ENCODE measurements around the gene SMYD1.

The SMYD1 gene

DNA sequence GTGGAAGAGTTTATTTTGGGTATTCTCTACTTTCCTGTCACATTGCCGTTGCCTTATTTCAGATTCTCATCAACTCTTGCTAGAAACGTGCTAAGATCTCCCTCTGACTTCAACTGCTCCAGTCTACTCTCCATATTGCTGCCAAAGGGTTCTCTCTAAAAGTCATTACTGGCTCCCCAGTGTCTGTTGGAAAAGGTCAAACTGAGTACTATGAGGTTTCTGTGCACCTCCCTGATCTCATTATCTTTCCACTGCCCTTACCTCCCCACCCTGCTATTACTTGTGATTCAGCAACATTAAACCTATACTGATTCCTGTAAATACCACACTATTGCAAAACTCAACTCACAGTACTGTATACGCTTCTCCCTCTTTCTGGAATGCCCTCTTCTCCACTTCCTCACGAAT lies 10.2 kb upstream of the SMYD1 start:
- peak; percentile 41 for DNase-seq

DNA sequence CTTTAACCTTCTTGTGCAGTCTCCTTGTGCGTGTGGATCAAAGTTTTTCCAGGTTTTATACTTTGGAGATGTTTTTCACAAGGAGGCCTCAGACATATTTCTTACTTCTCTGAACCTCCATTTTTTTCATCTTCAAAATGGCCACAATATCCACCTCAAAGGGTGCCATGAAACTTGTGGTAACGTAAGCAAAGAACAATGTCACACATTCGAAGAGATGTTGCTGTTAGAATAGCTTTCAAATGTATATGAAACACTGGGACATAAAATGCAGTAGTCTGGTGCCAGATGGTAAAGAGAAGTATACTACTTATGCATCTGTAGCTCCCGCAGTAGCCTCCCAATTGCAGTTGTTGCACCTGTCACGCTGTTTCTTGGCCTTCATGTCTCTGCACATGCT lies 9.4 kb upstream of the SMYD1 start:
- DNase-seq, result peak; percentile 27

DNA sequence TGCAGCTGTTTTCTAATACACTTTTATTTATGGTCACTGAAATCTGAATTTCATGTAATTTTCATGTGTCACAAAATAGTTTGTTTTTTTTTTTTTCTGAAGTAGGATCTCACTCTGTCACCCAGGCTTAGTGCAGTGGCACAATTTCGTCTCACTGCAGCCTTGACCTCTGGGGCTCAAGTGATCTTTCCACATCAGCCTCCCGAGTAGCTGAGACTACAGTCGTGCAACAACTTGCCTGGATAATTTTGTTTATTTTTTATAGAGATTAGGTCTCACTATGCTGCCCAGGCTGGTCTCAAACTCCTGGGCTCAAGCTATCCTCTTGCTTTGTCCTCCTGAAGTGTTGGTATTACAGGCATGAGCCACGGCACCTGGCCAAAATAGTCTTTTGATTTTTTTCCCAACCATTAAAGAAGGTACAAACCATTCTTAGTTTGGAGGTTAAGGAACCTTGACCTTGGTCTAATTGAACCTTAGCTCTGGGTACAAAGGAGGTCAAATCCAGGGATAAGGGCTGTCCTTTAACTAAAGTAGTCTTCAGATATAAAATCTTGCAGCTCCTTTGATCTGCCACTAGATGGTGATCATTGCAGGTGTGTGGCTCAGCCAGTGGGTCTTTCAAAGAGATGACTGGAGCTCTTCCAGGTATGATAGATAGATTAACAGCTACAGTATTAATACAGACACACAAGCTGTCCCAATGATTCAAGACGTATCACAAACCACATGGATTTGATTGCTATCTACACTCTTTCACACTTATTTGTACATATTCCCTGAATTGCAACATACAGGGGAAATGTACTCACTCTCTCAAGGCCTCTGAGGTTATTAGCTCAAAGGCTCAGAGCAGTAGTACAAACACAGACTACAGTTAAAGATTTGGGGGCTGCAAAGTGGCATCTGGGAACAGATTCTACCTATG lies 7.4 kb upstream of the SMYD1 start:
- DNase-seq, result peak; percentile 79

DNA sequence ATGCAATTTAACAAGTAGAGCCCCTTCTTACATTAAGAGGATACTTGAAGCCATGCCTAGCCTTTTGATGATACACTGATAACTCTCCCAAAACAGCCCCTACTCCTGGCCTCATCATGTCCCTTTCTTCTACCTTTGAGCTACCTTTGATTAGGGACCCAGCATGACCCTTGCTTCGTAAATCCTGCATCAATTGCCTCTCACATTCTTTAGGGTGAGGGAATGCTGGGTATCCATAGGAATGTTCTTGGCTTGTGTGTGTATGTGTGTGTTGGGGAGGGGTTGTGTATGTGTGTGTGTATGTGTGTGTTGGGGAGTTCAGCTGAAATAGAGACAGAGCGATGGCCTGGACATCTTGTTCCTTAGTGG lies 6.7 kb upstream of the SMYD1 start:
- no peak for DNase-seq

DNA sequence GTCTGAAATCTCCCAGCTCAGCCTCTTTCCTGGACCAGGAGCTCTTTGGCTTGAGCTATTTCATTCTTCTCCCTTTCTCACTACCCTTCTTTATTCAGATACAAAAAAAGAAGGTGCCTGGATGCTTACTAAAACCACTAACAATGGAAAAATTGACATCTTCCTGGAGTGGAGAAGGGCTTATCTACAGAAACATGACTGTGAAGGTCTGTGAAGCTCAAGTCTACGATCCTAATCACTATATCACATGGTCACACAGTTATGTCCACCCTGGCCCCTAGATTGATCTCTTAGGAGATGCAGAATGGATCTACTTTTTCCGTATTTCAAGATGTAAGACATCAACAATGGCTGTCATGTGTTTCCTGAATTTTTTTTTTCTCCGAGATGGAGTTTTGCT lies 6.3 kb upstream of the SMYD1 start:
- no peak for DNase-seq

DNA sequence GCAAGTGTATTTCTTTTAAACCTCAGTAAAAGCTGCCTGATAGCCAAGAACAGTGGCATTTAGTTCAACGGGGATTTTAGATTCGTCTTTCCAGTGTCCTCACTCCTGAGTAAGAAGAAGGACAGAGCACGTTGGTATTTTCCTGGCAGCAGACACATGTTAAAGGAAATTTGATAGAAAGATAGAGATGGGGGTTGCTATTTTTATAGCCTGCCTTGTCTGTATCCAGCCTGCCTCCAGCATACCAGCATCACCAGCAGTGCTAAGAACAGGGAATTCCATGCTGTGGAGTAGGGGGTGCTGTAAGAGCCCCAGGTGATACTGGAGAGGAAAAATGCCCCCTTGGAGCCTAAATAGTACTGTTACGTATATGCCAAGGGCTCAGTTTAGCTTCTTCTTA lies 1.1 kb upstream of the SMYD1 start:
- DNase-seq, result no peak

DNA sequence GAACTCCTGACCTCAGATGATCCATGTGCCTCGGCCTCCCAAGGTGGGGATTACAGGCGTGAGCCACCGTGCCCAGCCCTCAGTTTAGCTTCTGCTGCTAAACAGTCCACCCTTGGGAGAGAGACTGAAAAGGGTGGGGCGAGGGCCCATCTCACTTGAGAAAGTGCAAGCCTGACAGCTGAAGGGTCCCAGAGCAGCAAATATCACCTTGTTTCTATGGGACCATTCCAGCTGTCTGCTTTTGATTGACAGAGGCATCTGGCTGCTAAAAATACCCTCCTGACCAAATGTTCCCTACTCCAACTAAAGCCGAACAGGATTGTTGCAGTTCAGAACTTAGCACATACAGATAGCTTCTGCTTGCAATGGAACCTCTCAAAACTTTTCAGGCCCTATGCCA lies 436 bp upstream of the SMYD1 start:
- peak; percentile 41 for DNase-seq

DNA sequence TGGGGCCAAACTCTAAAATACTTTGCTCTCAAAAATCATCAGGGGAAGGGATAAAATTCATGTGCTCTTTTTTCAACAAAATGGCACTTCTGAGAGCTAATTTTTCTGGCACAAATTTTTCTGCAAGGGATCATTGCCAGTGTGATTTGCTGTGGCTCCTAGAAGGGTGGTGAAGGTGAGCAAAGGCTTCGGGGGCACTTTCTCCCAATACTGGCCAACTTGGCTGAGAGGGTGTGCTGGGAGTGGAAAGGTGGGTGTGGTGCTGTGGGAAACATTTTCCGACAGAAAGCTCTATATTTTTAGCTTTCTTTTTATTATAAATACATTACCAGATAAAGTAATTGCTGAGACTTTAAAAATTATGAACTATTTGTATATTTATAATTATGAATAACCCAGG lies 419 bp downstream of the SMYD1 start:
- DNase-seq, result no peak

DNA sequence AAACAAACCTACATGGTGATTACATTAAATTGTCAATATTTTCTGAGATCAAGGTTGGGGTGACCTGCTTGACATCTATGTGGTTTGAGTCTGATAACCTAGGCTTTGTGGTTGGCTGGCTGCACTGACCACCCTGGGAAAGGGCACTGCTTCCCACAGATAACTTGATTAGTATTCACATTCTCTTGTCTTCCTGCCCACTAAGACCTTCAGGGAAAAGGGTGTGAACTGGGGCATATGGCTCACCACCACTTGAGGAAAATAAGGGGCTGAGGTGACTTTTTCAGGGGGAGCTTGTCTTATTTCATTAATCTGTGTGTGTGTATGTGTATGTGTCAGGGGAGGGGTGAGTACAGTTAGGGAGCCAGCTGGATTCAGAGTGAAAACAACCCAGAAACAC lies 1.5 kb downstream of the SMYD1 start:
- no peak for DNase-seq

DNA sequence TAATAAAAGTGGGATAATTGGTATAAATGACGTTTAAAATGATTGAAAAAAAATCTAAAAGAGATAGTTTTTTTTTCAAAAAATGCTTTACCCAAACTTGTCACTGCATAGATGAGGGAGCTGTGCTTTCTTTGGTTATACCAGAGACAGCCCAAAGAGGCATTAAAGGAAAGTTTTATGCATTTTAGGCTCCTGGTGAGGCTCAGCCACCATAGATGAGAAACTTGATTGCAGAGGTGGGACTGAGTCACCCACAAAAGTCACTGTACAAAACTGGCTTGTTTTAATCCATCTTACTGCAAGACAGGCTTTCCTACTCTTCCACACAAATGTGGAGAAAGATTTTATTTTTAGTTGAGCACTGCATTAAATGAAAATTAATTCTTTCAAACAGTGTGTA lies 2.4 kb downstream of the SMYD1 start:
- no peak for DNase-seq

DNA sequence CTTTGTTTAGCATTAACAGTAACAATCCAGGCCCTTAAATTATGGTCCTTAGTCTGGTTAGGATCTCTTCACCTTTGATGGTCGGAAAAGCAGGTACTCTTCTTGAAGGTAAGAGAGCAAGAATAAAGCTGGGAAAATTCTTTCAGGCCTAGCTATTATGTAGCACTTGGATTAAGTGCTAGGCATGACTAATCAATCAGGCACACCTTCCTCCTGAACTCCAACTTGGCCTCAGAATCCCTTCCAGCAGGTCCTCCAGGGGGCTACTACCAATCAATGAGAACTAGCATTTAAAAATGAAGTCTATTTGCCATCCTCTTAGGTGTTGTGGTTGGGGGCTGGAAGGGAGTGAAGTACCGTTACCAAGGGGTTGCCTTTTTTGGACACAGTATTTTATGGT lies 3.7 kb downstream of the SMYD1 start:
- peak; percentile 43 for DNase-seq

DNA sequence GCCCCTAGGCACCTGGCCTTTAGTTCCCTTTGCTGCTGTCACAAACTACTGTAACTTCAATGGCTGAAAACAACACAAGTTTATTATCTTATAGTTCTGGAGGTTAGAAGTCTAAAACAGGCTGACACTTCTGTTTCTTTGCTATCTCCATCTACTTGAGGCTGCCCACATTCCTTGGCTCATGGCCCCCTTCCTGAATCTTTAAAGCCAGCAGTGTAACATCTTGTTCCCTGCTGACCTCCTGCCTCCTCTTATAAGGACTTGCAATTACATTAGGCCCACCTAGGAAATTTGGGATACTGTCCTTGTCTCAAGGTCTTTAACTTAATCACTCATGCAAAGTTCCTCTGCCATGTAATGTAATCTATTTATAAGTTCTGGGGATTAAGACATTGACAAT lies 6.5 kb downstream of the SMYD1 start:
- peak; percentile 32 for DNase-seq

DNA sequence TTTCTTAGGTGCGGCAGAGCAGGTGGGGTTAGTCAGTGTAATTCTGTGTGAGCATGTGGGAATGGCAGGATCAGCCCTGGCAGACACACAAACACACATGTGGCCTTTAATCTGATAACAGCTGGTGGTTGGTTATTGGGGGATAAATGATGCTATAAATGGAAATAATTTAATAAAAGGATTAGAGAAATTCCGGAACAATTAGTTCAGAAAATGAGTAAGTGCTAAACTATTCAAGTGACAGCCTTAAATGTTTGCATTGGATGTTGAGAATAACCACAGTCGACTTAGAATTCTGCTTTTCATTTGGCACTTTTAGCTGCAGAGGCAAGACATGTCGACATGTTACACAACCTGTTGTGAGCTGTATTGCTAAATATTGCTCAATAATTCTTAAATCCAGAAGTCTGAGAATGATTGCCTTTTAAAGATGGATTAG lies 7.2 kb downstream of the SMYD1 start:
- peak; percentile 88 for DNase-seq

DNA sequence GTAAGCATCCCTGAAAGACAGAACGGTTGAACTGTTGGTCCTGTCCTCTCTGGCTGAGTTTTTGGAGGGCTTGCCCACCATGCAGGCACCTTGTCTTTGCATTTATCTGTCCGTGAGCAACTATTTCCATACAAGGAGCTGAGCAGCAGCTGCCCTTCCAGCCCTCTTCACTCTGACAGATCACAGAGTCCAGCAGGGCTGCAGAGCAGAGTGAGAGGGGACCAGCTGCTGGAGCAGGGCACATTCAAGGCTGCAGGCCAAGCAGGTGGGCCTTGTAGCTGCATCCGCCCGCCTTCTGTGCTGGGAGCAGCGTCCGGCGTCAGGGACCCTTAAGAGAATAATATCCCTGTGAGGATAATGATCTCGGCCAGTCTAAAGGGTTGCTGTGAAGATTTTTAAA lies 9.5 kb downstream of the SMYD1 start:
- DNase-seq, result peak; percentile 23

DNA sequence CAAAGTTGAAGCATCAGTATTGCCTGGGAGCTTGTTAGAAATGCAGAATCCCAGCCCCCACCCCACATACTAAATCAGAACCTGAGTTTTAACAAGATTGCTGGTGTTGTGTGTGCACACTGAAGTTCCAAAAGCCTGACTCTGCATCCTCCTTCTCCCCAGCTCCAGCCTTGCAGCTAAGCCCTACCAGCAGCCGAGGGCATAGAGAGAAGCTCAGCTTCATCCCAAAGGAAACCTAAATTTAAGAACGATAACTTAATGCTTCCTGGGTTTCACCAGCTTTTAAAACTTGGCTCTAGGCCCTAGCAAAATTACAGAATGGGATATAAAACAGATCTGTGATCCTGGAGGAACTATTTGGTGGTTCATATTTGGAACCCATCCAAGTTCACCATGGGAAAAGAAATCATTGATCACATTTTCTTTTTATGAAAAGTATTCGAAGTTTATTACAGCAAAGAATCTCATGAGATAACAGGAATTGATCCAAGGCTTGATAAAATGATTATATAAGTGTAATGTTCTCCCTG lies 11.1 kb downstream of the SMYD1 start:
- no peak for DNase-seq

DNA sequence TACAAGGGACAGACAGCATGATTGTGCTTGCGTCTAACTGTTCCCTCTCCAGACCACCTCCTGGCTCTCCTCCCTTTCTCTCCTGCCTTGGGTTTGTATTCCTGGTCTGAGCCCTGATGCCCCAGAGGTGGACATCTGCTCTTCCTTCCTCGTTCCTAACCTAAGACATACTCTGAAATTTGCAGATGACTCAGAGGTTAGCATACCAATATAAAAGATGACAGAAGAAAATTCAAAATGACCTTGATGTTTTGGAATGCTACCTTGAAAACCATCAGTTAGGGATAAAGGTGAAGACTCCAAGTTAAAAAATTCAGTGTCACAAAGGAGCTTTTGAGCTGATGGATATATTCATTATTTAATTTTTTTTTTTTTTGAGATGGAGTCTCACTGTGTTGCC lies 12.9 kb downstream of the SMYD1 start:
- DNase-seq, result no peak

DNA sequence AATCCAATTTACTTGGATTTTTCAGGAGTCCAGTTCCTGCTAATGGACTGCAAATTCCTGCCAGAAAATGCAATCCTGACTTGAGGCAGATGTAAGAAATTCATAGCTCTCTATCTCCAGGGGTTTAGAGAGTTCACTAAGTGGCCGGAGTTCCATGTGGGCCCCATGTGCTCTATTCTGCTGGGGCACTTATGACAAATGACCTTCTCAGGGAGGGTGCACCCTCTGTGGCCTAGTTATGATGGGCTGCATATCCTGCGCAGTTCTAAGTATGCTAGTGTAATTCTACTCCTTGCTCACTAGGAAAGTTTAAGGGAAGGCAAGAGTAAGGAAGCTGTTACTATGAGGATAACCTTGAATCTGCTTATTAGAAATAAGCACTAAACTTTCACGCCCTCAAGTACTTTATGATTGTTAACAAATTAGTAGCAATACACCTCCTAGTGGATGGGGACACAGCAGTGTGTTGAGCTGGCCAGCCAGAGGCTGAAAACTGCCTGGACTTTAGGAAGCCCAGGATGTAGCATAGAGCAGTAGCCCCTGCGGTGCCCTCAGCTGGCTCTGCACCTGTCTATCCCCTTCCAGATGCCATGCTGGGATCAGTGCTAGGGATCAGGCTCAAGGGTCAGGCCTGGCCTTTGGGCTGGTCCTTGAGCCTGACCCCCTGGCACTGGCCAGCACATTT lies 14.4 kb downstream of the SMYD1 start:
- DNase-seq, result no peak

DNA sequence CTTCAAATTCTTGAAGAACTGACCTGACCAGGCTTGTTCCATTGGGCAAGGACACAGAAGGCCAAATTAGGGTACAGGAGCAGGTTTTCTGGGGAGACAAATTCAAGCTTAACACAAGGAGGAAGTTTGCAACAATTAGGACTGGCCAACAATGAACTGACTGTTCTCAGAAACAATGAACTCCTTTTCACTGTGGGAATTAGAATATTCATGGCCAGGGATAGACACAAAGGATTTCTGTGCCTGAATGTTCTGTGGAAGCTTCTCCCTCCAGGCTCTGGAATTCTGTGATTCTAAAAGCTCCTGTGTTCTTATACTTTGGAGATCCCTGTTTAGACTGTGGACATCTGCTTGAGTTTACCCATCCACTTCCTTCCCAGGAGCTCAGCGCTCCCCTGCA lies 15.2 kb downstream of the SMYD1 start:
- DNase-seq, result no peak

DNA sequence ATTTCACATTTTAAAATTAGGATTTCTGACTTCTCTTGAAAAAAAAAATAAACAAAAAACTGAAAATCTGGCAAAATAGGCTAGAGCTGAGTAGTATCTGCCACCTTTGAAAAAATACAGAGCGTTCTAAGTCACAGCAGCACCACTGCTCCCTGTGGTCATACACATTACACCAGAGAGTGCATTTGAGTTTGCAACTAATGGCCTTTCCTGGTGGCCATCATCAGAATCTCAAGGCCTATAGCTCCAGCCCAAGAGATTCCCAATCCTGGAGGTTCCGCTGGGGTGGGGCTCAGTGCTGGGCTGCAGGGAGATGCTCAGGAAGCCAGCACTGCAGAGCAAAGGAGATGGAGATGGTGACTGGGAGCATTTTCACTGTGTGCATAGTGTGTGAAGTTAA lies 17.5 kb downstream of the SMYD1 start:
- no peak for DNase-seq

DNA sequence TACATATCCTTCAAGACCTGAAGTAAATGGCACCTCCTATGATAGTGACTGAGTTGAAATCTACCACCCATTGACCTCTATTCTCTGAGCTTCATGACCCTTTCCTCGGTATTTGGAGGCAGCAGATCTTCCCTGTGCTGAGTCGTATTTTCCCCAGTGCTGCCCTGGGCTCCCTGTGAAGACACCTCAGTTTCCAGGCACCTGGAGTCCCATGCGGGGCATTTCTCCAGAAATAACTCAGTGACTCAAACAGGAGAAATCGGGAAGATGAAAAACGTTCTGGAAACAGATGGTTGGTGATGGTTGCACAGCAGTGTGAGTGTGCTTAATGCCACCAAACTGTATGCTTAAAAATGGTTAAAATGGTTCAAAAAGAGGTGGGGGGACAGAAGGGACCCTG lies 18.0 kb downstream of the SMYD1 start:
- no peak for DNase-seq

DNA sequence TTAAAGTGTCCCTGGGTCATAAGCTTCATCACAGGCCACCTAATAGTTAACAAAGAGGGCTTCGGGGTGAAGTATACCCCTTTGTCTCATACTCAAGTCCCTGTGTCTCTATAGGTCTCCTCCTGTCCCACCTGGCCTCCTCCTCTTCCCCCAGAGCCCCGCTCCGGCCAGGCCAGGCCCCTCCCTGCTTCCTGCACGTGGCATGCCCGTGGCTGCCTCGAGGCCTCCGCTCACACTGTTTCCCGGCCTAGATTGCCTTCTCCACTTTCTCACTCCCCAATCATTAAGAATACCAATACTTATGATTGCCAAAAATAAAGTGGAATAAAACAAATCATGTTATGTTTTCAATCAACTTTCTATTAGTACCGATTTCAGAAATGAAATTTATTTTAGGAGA lies 18.8 kb downstream of the SMYD1 start:
- no peak for DNase-seq

DNA sequence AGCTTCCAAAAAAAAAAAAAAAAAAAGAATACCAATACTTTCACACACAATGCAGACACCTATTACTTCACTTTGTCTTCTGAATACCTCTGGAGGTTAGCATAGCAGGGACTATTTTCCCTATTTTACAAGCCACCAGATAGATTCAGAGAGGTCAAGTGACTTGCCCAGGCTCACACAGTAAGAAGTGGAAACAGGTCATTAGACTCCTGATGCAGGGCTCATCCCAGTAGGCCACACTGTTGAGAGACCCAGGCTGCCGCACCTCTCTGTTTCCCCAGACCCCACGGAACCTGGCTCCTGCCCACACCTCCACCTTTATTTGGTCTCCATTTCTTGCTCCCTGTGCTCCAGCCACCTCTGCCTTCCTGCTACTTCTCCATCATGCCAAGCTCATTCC lies 19.4 kb downstream of the SMYD1 start:
- DNase-seq, result no peak

DNA sequence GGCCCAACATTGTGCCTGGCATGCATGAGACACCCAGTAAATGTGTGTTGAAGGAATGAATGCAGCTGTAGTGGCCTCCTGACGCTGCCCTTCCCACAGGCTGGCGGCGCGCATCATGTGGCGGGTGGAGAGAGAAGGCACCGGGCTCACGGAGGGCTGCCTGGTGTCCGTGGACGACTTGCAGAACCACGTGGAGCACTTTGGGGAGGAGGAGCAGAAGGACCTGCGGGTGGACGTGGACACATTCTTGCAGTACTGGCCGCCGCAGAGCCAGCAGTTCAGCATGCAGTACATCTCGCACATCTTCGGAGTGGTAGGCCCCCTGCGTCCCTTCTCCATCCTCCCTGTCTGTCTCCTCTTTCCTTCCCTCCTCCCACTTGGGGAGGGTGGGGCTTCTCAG lies 20.1 kb downstream of the SMYD1 start:
- no peak for DNase-seq

DNA sequence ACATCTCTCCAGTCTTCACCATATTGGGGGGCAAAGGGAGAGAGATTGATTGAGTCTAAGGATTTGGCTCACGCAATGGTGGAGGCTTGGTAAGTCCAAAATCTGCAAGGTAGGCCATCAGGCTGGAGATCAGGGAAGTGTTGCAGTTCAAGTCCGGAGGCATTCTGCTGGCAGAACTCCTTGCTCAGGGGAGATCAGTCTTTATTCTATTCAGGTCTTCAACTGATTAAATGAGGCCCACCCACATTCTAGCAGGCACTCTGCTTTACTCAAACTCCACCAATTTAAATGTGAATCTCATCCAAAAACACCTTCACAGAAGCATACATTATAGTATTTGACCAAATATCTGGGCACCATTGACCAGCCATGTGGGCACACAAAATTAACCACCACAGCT lies 21.4 kb downstream of the SMYD1 start:
- no peak for DNase-seq
